ENCODE measurements around the gene UQCRQ. TPM values are rescaled to one million over a fixed set of nuclear protein-coding genes. Genes with fewer than 3 reads are reported as not detected.

UQCRQ gene
- total and polyA plus RNA-seq, 2 of the 13 experiments (the other 11 are each of a cell fraction or from before 2014, with no cell fraction given), result 257 to 575 TPM

- peak; percentile 76 for TF ChIP-seq NR2F2 (IDR thresholded peaks at IDR 0.05; ENCODE audit: borderline replicate concordance, low read depth)
- TF ChIP-seq NFIC (IDR thresholded peaks at IDR 0.05; ENCODE audit: low read length), result peak; percentile 75; the same call in 1 of the 2 replicates
- no peak for TF ChIP-seq FOXA1 (IDR thresholded peaks at IDR 0.05)
- TF ChIP-seq FOXA1 (CRISPR knock-in tag; IDR thresholded peaks at IDR 0.05), result peak; percentile 30; the same call in 1 of the 2 replicates
- TF ChIP-seq ATF3 (CRISPR knock-in tag; IDR thresholded peaks at IDR 0.05), result 0 out of 2 replicates have a peak, but pooled peaks have one; percentile 20
- TF ChIP-seq ZNF329 (CRISPR knock-in tag; IDR thresholded peaks at IDR 0.05; ENCODE audit: low read depth), result no peak
- TF ChIP-seq ZNF614 (CRISPR knock-in tag; IDR thresholded peaks at IDR 0.05; ENCODE audit: borderline replicate concordance), result peak; percentile 84
- peak; percentile 94 for TF ChIP-seq TCF7 (IDR thresholded peaks at IDR 0.05; ENCODE audit: low read depth)
- no peak for TF ChIP-seq ZNF557 (CRISPR knock-in tag; IDR thresholded peaks at IDR 0.05)
- TF ChIP-seq NR2C2 (CRISPR knock-in tag; IDR thresholded peaks at IDR 0.05; ENCODE audit: borderline replicate concordance), result peak; percentile 46; the same call in 1 of the 2 replicates
- TF ChIP-seq FOXA3 (CRISPR knock-in tag; IDR thresholded peaks at IDR 0.05), result peak; percentile 70
- TF ChIP-seq ZNF510 (CRISPR knock-in tag; IDR thresholded peaks at IDR 0.05; ENCODE audit: low read depth), result 0 out of 2 replicates have a peak, but pooled peaks have one; percentile 48
- no peak for TF ChIP-seq ZNF460 (CRISPR knock-in tag; IDR thresholded peaks at IDR 0.05; ENCODE audit: borderline replicate concordance)
- no peak for TF ChIP-seq ZFYVE20 (CRISPR knock-in tag; IDR thresholded peaks at IDR 0.05; ENCODE audit: borderline replicate concordance, low read depth)
- 0 out of 2 replicates have a peak, but pooled peaks have one; percentile 32 for TF ChIP-seq SAFB2 (CRISPR knock-in tag; IDR thresholded peaks at IDR 0.05; ENCODE audit: borderline replicate concordance, low read depth)
- TF ChIP-seq TAF1 (CRISPR knock-in tag; IDR thresholded peaks at IDR 0.05), result peak; percentile 25; the same call in 1 of the 2 replicates
- TF ChIP-seq HBP1 (CRISPR knock-in tag; IDR thresholded peaks at IDR 0.05; ENCODE audit: low read depth), result 0 out of 2 replicates have a peak, but pooled peaks have one; percentile 6
- peak; percentile 67 for TF ChIP-seq ATF1 (CRISPR knock-in tag; IDR thresholded peaks at IDR 0.05)
- TF ChIP-seq SNAPC4 (CRISPR knock-in tag; IDR thresholded peaks at IDR 0.05), result no peak
- no peak for TF ChIP-seq ZSCAN5A (CRISPR knock-in tag; IDR thresholded peaks at IDR 0.05; ENCODE audit: borderline replicate concordance)
These were observed 26.8 kb upstream of the UQCRQ start (continued) for GRCh38 chr5:132839426-132840301.
